NCI-H2029 treated with DMSO at 0.1 percent for 48 hours (cell line): ENCODE results near the gene DHRS12.

Experiments used
- DNase-seq: peaks from one replicate; lab custom pipeline; 2025; lab: John Stamatoyannopoulos, UW

The DHRS12 gene

DNA sequence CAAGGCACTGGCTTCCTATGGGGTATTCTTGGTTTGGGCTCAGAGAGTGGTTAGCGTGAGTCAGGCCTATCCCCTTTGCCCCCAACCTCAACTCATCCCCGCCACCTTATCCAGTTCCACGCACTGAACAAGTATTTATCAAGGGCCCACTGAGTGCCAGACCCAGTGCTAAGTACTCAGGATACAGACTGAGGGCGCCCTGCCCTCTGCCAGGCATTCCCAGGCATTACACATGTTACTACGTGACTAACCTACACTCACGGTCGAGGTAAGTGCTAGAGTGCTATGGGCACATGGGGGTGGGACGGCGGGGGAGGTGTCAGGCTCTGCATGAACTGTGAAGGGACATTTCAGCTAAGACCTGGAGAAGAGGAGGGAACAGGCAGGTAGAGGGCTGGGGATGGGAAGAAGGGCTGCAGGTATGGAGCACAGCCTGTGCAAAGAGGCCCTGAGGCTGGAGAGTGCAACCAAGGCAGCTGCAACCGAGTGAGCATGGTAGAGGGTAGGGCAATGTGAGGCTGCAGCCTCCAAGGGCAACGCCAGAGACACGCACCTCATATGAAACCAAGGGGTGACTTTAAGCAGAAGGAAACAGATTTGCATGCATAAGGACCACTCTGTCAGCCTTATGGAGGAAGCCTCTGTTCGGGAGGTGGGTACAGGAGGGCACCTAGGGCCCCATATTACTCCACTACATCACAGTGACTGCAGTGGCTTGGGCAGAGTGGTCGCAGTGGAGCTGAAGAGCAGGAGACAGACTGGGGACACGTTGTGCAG, 22.5 kb downstream of the DHRS12 start:
- DNase-seq, result no peak

DNA sequence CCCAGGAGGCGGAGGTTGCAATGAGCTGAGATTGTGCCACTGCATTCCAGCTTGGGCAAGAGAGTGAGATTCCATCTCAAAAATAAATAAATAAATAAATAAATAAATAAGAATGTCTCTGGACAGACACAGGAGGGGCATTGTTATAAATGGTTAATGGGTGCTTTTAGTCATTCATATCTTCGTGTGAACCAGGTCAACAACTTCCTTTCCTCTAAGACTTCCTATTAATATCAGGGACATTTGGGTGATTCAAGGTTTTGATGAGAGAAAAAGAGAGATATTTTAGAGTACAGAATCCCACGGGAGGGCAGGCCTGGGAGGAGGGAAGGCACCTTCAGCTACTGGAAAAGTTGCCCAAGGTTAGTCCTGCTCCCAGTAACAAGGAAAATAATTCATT, 23.9 kb downstream of the DHRS12 start:
- no peak for DNase-seq

DNA sequence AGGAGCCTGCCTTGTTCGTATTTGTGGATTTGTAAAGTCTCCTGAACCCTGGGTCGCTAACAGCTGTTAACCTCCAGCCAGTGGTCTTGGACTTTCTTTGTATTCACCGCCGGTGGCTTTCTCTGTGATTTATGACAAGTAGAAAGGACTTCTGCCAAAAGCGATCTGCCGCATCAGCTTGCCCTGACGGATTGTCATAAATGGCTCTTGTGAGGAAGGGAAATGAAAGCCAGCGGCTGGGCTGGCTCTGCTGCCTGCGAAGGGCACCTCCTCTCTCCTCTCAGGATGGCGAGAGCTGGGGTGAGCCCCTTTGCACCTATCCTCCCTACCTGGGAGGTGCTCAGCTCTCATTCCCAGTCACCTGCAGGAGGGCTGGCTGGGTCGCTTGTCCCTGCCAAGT, 25.6 kb downstream of the DHRS12 start:
- no peak for DNase-seq

DNA sequence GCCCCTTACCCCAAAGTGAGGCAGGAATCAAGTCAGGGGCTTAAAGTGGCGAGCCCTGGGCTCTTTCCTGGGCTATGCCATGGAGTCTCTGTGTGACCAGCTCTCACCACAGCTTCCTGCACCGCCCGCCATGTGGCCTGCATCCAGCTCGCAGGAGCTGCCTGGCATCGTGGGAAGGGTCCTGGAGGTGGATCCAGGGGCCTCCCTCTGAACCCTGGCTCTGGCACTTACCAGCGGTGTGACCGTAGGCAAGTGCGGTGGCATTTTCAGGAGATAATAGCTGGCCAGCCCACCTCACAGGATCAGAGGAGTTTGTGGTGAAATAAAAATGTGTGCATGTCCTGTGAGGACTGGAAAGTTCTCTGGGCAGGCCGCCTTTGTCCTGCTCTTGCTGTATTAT, 26.0 kb downstream of the DHRS12 start:
- DNase-seq, result no peak

DNA sequence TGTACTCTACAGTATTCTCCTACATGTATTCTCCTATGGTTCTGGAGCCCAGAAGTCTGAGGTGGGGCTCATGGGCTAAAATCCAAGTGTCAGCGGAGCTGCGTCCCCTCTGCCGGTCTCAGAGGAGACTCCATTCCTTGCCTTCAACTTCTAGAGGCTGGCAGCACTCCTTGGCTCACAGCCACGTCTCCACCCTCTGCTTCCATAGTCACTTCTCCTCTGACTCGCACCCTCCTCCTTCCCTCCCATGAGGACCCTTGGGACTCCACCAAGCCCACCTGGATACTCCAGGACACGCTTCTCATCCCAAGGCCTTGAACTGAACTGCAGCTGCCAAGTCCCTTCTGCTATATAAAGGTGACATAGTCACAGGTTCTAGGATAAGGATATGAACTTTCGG, 27.8 kb downstream of the DHRS12 start:
- DNase-seq, result no peak

DNA sequence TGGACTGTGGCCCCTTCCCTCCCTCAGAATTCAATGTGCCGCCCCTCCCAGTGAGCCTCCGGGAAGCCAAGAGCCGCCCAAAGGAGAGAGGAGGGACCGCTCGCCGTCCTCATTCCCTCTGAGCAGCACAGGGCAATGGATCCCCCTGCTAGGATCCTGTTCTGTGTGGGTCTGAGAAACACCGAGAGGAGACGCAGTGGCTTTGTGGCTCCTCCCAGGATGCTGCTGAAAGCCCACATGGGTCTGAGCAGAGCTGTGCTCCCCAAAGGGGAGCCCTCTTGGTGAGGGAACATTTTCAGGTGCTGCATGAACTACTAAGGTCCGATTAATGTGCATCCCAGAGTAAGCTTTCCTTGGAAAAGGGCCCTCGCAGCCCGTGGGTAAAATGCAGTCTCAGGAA, 30.4 kb downstream of the DHRS12 start:
- DNase-seq, result no peak

DNA sequence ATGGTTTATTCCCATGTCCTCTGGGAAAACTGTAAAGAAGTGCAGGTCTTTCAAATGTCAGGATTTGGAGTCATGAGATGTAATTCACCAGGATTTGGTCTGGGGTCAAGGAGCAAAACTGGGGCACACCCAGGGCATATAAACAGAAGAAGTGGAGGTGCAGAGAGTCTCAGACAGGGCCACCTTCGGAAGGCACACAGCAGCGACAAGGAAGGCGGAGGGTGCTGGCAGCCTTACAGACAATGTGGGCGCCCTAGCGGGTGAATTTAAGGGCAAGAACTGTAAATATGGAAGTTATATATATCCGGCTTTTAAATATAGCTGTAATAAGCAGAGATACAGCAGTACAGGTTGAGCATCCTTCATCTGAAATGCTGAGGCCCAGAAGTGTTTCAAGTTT, 31.2 kb downstream of the DHRS12 start:
- no peak for DNase-seq

DNA sequence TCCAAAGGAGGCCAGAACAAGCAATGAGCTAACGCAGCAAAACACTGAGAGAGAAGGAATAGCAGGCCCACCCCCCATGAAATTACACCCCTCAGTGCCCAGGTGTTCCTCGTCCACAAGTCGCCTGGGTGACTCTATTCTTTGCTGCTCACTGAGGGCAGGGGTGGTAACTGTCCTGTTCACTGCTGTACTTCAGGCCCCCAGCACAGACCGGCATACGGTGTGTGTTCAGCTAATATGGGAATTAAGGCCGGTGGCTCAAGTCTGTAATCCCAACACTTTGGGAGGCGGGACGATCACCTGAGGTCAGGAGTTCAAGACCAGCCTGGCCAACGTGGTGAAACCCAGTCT, 31.9 kb downstream of the DHRS12 start:
- no peak for DNase-seq

DNA sequence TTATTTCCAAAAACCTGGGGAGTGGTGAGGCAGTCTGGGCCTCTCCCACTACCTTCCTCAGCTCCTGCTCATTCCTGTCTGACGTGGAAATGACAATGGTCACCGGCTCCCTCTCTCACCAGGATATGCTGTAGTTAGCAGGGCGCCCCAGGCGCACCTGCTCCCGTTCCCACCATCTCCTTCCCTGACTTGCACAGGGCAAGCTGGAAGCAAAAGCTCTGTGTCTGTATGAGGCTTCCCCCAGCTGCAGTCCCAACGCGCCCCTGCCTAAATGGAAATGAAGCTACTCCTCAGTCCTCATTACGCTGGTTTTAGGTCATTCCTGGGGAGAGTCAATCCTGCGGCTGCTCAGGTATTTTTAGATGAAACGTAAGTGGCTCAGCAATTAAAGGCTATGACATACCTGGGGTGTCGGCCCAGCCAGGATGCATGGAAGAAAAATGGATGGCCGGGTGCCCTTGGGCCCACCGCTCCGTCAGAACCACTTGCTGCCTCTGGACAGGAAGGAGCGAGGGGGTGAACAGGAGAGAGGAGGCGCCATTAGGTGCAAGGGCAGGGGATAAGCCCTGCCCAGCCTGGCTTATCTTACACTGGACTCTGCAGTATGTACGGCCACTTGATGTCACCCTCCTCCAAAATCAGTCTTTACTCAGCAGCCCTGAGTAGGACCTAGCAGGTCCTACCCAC, 32.4 kb downstream of the DHRS12 start:
- no peak for DNase-seq

DNA sequence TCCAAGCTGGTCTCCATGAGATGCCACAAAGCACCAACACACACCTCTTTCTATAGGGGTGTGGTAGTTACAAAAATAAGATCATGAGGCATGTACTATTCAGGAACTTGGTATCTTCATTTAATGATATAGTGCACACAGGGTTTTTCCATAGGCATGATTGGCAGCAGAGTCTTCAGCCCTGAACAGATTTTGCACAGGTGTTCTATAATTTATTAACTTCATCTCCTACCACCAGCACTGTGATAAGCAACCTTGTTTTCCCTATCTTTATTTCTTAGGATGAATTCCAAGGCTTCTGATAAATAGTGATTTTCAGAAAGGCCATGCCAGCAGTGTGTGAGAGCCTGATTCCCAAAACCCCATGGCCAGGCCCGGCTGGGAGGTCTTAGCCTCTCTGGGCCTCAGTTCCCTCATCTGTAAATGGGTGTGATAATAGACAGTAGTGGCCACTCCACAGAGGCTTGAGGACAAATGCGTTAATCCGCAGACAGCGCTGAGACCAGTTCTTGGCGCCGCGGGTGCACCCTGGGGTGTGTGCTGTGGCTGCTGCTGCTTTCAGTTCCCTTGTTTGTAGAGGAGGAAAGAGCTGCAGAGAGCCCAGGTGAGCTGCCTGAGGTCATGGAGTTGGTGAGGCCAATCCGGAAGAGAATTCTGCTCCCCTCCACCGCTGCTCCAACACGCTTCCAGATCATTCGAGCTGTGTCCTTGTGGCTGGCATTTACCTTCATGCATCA, 33.1 kb downstream of the DHRS12 start:
- DNase-seq, result no peak

DNA sequence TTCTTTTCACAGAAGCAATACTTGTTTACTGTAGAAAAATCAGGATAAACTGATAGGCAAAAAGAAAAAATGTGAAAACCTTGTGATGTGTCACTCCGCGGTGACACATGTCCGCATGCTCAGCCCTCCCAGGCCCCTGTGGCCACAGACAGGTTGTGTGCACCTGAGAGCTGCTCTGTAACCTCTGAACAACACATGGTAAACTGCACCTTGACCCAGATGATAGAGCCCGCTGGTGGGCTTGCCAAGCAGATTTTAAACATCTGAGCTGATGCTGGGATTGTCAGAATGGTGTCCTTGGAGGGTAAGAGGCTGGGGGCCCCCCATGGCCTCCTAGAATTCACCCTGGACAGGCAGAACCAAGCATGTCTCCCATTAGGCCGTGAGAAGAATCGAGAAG, 33.8 kb downstream of the DHRS12 start:
- no peak for DNase-seq

DNA sequence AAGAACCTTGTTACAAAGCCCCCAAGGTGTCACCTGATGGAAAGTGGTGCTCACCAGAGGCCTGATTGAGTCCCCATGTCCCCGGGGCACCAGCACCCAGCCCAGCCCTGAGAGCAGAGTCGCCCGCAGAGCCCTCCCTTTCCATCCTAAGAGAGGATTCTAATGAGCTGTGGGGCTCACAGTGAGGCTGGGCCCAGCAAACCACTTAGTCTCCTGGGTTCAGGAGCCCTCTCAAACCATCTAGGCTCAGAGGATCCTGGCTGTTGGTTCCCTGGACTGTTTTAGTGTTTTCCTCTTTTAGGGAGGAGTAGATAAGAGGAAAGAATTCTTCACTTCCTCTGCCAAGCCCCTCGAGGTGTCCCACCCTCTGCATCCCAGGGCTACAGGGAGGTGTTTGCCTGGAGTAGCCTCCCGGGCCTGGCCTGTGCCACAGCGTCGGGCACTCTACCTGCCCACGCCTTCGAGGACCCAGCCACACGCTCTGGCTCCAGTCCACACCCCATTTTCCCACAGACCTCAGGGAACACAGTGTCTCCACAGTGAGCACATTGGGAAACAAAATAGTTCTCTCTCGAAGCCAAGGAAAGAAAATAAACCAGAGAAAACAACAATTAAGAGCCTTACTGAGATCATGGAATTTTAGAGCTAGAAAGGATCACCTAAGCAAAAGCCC, 34.4 kb downstream of the DHRS12 start:
- DNase-seq, result no peak

DNA sequence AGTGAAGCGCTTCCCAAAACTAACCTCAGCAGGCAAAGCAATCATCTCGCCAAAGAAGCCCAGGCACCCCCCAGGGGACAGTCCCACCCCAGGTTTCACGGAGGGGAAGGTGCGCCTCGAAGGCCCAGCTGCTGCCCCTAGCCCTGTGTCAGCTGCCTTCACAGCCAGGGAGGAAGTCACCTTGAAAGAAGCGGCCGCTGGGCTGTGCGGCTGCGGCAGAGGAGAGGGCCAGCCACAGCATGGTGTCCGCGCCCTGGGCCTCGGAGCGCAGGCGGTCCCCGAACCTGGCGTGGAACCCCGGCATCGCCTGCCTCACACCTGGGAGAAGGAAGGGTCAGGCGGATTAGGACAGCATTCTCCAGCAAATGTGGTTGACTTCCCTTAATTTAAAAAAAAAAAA, 35.0 kb downstream of the DHRS12 start:
- no peak for DNase-seq

DNA sequence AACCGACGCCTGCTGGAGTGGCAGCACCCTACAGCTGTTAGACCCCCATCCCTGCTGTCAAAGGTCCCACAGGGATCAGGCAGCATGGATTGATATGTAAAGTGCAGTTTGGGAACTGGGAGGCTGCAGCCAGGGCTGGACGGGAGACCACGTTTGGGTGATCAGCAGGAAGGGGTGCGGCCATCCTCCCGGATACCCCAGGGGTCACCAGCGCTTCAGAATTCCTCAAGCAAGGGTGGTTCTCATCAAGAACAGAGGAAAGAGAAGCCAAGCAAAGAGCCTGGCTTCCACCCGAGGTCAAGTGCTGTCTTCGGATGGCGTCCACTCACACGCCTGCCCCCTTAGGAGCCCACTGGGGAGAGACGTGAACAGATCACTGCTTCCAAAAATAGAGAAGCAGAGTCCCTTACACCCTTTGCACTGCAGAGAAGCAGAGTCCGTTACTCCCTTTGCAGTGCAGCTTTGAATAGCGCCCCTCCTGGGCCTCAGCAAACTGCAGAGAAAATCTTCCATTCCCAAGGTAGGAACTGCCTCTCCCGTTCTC, 35.5 kb downstream of the DHRS12 start:
- DNase-seq, result no peak

DNA sequence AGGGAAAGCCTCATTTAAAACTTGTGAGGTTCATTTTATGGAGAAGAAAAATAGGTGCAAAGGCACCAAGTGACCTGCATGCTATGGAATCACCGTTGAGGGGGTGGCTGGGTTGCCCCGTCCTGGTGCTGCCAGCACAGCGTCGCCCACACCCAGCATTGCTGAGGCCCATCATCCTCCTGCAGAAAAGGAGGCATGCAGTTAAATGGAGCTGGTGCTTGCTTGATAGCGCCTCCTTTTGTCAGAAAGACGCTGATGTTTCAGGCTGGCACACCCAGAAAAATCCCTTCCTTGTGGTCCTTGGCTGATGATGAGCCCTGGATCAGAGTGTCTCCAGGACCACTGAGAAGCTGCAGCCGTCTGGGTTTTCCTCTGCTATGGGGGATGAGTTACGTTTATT, 36.9 kb downstream of the DHRS12 start:
- DNase-seq, result no peak

DNA sequence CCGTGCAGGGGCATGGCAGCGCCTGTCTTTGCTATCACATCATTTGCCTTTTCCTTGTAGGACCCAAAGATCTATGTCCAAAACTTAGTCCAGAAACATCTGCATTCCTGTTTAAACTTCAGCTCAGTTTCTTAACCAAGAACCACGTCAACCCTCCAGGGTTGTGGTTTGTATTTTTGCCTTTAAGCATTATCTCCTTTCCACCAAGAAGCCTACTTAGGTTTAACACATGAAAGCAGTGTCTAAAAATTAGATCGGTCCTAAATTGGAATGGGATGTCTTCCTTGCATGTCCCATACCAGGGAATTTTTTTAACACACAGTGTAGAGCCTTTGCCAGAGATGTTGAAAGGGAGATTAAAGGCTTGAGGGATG, 38.8 kb downstream of the DHRS12 start:
- no peak for DNase-seq

DNA sequence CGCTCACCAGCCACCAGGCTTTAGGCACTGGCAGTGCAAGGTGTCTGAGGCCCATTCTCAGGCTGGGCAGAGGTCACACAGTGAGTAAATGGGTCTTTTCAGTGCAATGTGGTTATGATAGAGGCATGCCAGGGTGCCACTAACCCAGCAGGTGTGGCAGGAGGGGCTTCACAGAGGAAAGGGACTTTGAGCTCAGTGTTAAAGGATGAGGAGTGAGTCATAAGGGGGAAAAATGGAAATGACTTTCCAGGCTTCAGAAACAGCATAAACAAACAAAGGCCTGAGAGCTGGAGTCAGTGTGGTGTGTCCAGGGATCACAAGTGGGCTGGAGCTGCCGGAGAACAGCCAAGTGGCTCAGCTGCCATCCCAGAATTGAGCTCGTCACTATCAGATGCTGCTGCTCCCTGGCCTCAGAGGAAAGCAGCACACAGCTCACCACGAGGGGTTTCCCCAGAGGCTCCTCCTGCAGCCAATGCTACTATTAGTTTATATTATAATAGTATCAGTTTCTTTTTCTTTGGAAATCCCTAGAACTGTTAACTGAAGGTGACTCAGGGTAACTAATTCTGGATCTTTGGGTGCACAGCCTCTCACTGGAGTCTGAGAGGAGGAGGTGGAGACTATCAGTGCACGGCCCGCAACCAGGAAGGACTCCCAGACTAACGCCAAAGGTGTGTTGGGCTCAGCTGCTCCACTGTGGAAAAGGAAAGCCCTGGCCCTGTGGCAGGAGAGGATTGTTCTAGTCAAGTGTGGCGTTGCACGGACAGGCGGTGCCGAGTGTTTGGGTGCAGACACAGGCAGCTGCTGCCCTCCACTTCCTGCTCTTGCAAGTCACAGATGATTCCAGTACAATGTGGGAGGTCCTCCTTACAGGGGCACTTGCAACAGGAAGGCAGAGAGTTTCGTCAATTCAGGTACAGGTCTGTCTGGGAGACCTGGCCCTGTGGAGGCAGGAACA, 39.5 kb downstream of the DHRS12 start:
- peak; percentile 68 for DNase-seq

DNA sequence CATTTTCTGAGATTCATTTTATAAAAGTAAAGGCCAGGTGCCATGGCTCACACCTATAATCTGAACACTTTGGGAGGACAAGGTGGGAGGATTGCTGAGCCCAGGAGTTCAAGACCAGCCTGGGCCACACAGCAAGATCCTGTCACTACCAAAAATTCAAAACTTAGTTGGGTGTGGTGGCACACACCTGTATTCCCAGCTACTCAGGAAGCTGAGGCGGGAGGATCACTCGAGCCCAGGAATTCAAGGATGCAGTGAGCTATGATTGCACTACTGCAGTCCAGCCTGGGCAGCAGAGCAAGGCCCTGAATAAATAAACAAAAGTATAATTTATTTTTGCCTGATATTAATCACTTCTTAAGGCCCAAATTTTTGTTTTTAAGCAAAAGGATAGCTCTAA, 40.5 kb downstream of the DHRS12 start:
- DNase-seq, result no peak

DNA sequence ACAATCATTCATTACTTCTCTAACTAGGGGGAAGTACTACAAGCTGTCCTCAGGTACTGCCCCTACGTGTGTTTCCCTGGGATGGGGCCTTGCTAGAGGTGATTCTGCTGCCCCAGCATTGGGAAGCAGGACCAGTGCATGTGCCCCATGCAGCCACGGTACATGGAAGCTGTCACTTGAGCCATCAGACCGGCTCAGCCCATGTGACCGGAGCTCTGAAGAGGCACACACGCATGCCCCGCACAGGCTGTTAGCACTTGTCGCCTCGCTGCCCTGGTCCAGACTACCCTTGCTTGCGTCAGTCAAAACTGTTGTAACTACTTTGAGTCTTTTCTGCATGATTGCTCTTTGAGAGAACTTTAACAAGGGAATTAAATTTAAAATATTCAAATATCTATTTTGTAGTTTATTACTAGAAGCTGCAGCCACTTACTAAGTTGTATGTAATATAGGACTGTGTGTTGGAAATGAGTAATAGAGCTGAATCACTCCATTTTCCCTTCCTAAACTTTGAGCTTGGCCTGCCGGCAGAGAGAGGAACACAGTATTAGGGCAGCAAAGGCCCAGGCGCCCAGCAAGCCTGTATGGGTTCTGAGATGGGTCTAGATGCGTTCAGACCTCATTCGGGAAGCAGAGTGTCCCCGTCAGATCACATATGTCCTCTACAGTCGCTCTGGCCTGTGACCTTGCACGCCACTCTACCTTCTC, 42.2 kb downstream of the DHRS12 start:
- DNase-seq, result no peak

DNA sequence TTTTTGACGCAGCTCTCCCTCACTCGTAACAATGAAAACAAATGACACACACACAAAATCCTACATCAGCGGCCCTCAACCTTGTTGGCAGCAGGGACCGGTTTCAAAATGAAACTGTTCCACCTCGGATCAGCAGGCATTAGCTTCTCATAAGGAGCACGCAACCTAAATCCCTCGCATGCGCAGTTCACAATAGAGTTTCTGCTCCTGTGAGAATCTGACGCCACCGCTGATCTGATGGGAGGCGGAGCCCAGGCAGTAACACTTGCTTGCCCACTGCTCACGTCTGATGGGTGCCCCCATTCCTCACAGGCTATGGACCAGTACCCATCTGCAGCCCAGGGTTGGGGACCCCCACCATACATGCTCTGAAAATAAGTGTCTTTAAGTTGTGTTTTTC, 43.4 kb downstream of the DHRS12 start:
- DNase-seq, result no peak

DNA sequence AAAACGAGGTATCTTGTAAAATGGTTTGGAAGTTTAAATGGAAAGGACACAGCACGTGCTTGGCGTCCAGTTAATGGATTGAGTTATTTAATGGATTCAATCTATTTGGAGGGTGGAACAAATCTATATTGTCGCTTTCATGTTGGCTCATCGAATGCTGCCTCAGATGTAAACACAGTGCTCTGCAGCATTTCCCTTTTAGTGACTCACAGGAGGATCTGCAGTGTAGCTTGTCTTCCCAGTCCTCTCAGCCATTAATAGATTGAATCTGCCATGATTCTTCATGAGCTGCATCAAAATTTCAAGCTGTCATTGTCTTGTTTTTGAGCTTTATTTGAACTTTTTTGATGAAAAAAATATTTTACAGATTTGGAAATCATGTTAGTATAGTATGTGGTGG, 44.7 kb downstream of the DHRS12 start:
- DNase-seq, result no peak
